GM19240 (cell line): ENCODE data around the gene ATXN7.

Experiments used
- DNase-seq: peaks from one replicate; pipeline ENCODE4 v3.0.0; 2011; ENCODE audit warnings: low spot score; ENCODE audit not compliant: insufficient read length

ATXN7 gene

DNA sequence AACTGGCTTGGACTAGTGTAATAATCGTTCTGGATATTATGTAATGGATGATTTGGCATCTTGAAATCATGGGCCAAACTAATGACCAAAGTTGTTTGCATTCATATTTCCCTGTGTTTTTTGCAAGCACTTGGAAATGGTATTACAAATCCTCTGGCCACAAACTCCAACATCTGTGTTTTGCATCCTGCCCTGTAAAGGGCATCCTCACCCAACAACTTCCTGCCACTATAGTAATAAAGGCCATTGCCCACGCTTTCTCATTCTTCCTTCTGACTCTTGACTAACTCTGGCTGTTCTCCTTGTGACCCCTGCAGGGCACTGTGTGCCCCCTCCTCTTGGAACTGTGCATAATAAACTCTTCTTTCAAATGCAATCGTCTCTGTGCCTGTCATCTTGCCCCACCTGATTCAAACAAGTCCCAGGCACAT lies 185.0 kb downstream of the ATXN7 start:
- DNase-seq, result no peak

- DNase-seq, result no peak
Observed at GRCh38 chr3:64049136-64049535, 185.5 kb downstream of the ATXN7 start.

GRCh38 chr3:64049832-64050231 lies 186.2 kb downstream of the ATXN7 start:
- no peak for DNase-seq
